H1 (cell line): ENCODE measurements around the gene DAZAP1. TPM values are rescaled to one million over a fixed set of nuclear protein-coding genes. Genes with fewer than 3 reads are reported as not detected.

ENCODE experiments used
- CTCF ChIA-PET: fragments of 300-600 bp; sonication (Branson Sonifier 250); formaldehyde crosslinking; loops from one replicate; lab custom pipeline; 2021; ENCODE audit not compliant: partially characterized antibody; lab: Charles Lee
- POLR2A ChIA-PET: fragments of 300-600 bp; sonication (Branson Sonifier 250); formaldehyde crosslinking; loops from one replicate; lab custom pipeline; 2021; ENCODE audit warnings: inconsistent platforms; ENCODE audit not compliant: partially characterized antibody; lab: Charles Lee
- DNase-seq, 2 experiments: peaks; one replicate each; pipeline versions ENCODE4 v3.0.0 to v3.0.0-alpha.2; 2010 to 2022; ENCODE audit warnings: low spot score in 2 of 2, low read depth in 1 of 2, mixed read lengths in 1 of 2
- FAIRE-seq: peaks from 2 replicates; lab custom pipeline; 2011; peaks lifted over from hg19 to GRCh38; lab: Jason Lieb, UNC
- H2AFZ ChIP-seq: 2 replicates; pipeline ENCODE4 v1.8.1; 2012; ENCODE audit warnings: low read length, inconsistent platforms
- H2AK5ac ChIP-seq: 2 replicates; pipeline ENCODE4 v1.6.1; 2013; ENCODE audit warnings: low read depth, low read length
- H2BK120ac ChIP-seq: replicated peaks from 2 replicates; pipeline ENCODE3; 2013; ENCODE audit warnings: low read depth, low read length, inconsistent platforms
- H2BK12ac ChIP-seq: 2 replicates; pipeline ENCODE4 v1.6.1; 2013; ENCODE audit warnings: low read depth, low read length
- H2BK15ac ChIP-seq: 2 replicates; pipeline ENCODE4 v1.6.1; 2013; ENCODE audit warnings: low read length
- H2BK20ac ChIP-seq: 2 replicates; pipeline ENCODE4 v1.6.1; 2013; ENCODE audit warnings: low read length
- H2BK5ac ChIP-seq: 2 replicates; pipeline ENCODE4 v1.6.1; 2013; ENCODE audit warnings: low read depth, low read length
- H3K14ac ChIP-seq: 2 replicates; pipeline ENCODE4 v1.6.1; 2013; ENCODE audit warnings: inconsistent platforms; ENCODE audit not compliant: insufficient read length
- H3K18ac ChIP-seq: 2 replicates; pipeline ENCODE4 v1.6.1; 2013; ENCODE audit warnings: low read length; ENCODE audit errors: extremely low read depth
- H3K23ac ChIP-seq: 2 replicates; pipeline ENCODE4 v1.6.1; 2013; ENCODE audit warnings: inconsistent platforms; ENCODE audit not compliant: insufficient read length
- H3K23me2 ChIP-seq: 2 replicates; pipeline ENCODE4 v1.6.1; 2013; ENCODE audit warnings: low read depth, low read length
- H3K27ac ChIP-seq: 2 replicates; pipeline ENCODE4 v1.6.1; 2011; ENCODE audit warnings: low read depth, low read length, inconsistent platforms
- H3K27me3 ChIP-seq, 4 experiments: replicated peaks in 1 of 4; 1 replicate in 1 of 4; 2 replicates in 3 of 4; pipeline versions ENCODE4 v1.6.1 to v1.8.1; 2011 to 2013; ENCODE audit warnings: low read length in 3 of 4, mild to moderate bottlenecking in 3 of 4, inconsistent platforms in 2 of 4, mixed read lengths in 2 of 4, moderate library complexity in 1 of 4; ENCODE audit not compliant: control insufficient read depth in 3 of 4, insufficient read depth in 3 of 4; ENCODE audit errors: extremely low read depth in 1 of 4
- H3K36me3 ChIP-seq, 4 experiments: 2 replicates each; pipeline versions ENCODE4 v1.6.1 to v1.8.1; 2011 to 2013; ENCODE audit warnings: mild to moderate bottlenecking in 4 of 4, low read length in 3 of 4, moderate library complexity in 2 of 4, control low read depth in 1 of 4, inconsistent platforms in 1 of 4; ENCODE audit not compliant: insufficient read depth in 4 of 4, control insufficient read depth in 2 of 4
- H3K4ac ChIP-seq: replicated peaks from 2 replicates; pipeline ENCODE3; 2013; ENCODE audit warnings: low read length, low read depth, mixed read lengths, inconsistent platforms; ENCODE audit not compliant: insufficient read length
- H3K4me1 ChIP-seq, 4 experiments: replicated peaks in 1 of 4; 1 replicate in 1 of 4; 2 replicates in 3 of 4; pipeline versions ENCODE4 v1.6.1 to v1.8.1; 2011 to 2013; ENCODE audit warnings: low read length in 3 of 4, inconsistent platforms in 2 of 4, mixed read lengths in 1 of 4; ENCODE audit not compliant: insufficient read depth in 4 of 4, control insufficient read depth in 3 of 4
- H3K4me2 ChIP-seq, 2 experiments: 2 replicates each; pipeline versions ENCODE4 v1.6.1 to v1.8.1; 2011 to 2013; ENCODE audit warnings: low read depth in 2 of 2, low read length in 2 of 2, control low read depth in 1 of 2, inconsistent platforms in 1 of 2, mild to moderate bottlenecking in 1 of 2; ENCODE audit not compliant: insufficient read depth in 1 of 2
- H3K4me3 ChIP-seq, 4 experiments: fragments of 200-600, 300-600 bp in 1 of 4; sonication (generic), shearing (Covaris generic), sonication (Bioruptor Twin) in 1 of 4; 2 replicates each; pipeline versions ENCODE4 v1.5.1 to v1.8.1; 2011 to 2016; ENCODE audit warnings: low read length in 4 of 4, low read depth in 3 of 4, control low read depth in 2 of 4, inconsistent platforms in 2 of 4, mild to moderate bottlenecking in 2 of 4, mixed read lengths in 1 of 4, moderate library complexity in 1 of 4; ENCODE audit not compliant: insufficient read depth in 2 of 4; ENCODE audit errors: extremely low read depth in 1 of 4
- H3K56ac ChIP-seq: replicated peaks from 2 replicates; pipeline ENCODE3; 2013; ENCODE audit warnings: low read depth, mild to moderate bottlenecking, mixed read lengths, low read length, inconsistent platforms; ENCODE audit not compliant: insufficient read length
- H3K79me1 ChIP-seq: 2 replicates; pipeline ENCODE4 v1.6.1; 2013; ENCODE audit warnings: low read depth, low read length, control low read depth
- H3K79me2 ChIP-seq, 2 experiments: 2 replicates each; pipeline versions ENCODE4 v1.6.1 to v1.8.1; 2012 to 2013; ENCODE audit warnings: low read length in 2 of 2, mild to moderate bottlenecking in 2 of 2, inconsistent platforms in 1 of 2; ENCODE audit not compliant: insufficient read depth in 2 of 2, control insufficient read depth in 1 of 2
- H3K9ac ChIP-seq, 4 experiments: replicated peaks in 1 of 4; 1 replicate in 1 of 4; 2 replicates in 3 of 4; pipeline versions ENCODE4 v1.6.1 to v1.8.1; 2011 to 2013; ENCODE audit warnings: low read depth in 3 of 4, low read length in 3 of 4, control low read depth in 2 of 4, mild to moderate bottlenecking in 2 of 4, moderate library complexity in 2 of 4, inconsistent platforms in 1 of 4; ENCODE audit errors: extremely low read depth in 1 of 4
- H3K9me3 ChIP-seq, 2 experiments: 2 replicates each; pipeline versions ENCODE4 v1.6.1 to v1.8.1; 2012 to 2013; ENCODE audit warnings: mild to moderate bottlenecking in 2 of 2, moderate library complexity in 2 of 2, control low read depth in 1 of 2, inconsistent platforms in 1 of 2, low read depth in 1 of 2, low read length in 1 of 2, mixed read lengths in 1 of 2; ENCODE audit not compliant: insufficient read depth in 2 of 2
- H4K20me1 ChIP-seq, 2 experiments: replicated peaks in 1 of 2; 2 replicates each; pipeline versions ENCODE3 to v1.8.1; 2011 to 2013; ENCODE audit warnings: inconsistent platforms in 2 of 2, low read length in 2 of 2, mild to moderate bottlenecking in 1 of 2; ENCODE audit not compliant: insufficient read depth in 2 of 2, control insufficient read depth in 1 of 2
- H4K5ac ChIP-seq: 2 replicates; pipeline ENCODE4 v1.6.1; 2013; ENCODE audit warnings: low read length, low read depth, mixed read lengths, inconsistent platforms; ENCODE audit not compliant: insufficient read length
- H4K8ac ChIP-seq: 2 replicates; pipeline ENCODE4 v1.8.0; 2013; ENCODE audit warnings: mild to moderate bottlenecking, moderate library complexity, low read length, inconsistent platforms; ENCODE audit not compliant: insufficient read depth; ENCODE audit errors: extremely low read depth
- H4K91ac ChIP-seq: replicated peaks from 2 replicates; pipeline ENCODE3; 2013; ENCODE audit warnings: low read length, mixed read lengths, inconsistent platforms; ENCODE audit not compliant: insufficient read length
- CBX5 ChIP-seq: fragments of 300-800, 300-1000 bp; sonication (generic); IDR thresholded peaks from 2 replicates; pipeline ENCODE4 v1.7.1; 2016; ENCODE audit warnings: antibody characterized with exemption, low read length, low read depth
- CTBP2 ChIP-seq: IDR thresholded peaks from 2 replicates; pipeline ENCODE4 v1.7.0; 2011; ENCODE audit warnings: borderline replicate concordance, mild to moderate bottlenecking, moderate library complexity, mixed read lengths, low read length; ENCODE audit not compliant: insufficient read depth, insufficient read length
- JUND ChIP-seq: IDR thresholded peaks from 2 replicates; pipeline ENCODE4 v1.6.1; 2011; ENCODE audit warnings: mild to moderate bottlenecking, improper control_type of control experiment, low read length
- KDM1A ChIP-seq: fragments of 200-600, 300-600 bp; sonication (generic); IDR thresholded peaks from 2 replicates; pipeline ENCODE4 v1.7.1; 2016; ENCODE audit warnings: mild to moderate bottlenecking, low read length, borderline replicate concordance
- NANOG ChIP-seq: IDR thresholded peaks from 2 replicates; pipeline ENCODE4 v1.6.1; 2011; ENCODE audit warnings: low read length, low read depth, mild to moderate bottlenecking, inconsistent platforms; ENCODE audit not compliant: insufficient read depth, poor library complexity, severe bottlenecking
- RXRA ChIP-seq: IDR thresholded peaks from 2 replicates; pipeline ENCODE4 v1.6.1; 2011; ENCODE audit warnings: low read depth, mild to moderate bottlenecking, low read length, moderate library complexity; ENCODE audit not compliant: insufficient read depth
- SIRT6 ChIP-seq: IDR thresholded peaks from one replicate; pipeline ENCODE4 v1.7.1; 2012; ENCODE audit warnings: low read length, inconsistent platforms
- WGBS, 2 experiments: shearing (Covaris generic) in 1 of 2; methylation state at CpG; one replicate each; pipeline versions ENCODE4 v1.1.6 to v1.1.7; 2013 to 2015; ENCODE audit warnings: low lambda C conversion rate in 2 of 2, mixed read lengths in 2 of 2, inconsistent platforms in 1 of 2, low coverage in 1 of 2, missing lambda C conversion rate in 1 of 2; ENCODE audit not compliant: insufficient replicate concordance in 2 of 2, insufficient coverage in 1 of 2, insufficient read length in 1 of 2; ENCODE audit errors: extremely low coverage in 1 of 2, missing lambda C conversion rate in 1 of 2; 5-methylcytosine and 5-hydroxymethylcytosine counted together
- polyA plus RNA-seq, 7 experiments: library from polyadenylated mRNA; depleted of rRNA in 3 of 7; stranded (reverse) in 5 of 7; unstranded in 2 of 7; fragments of >200 nt in 5 of 7; fragments of 200-250 nt in 2 of 7; gene quantifications; 1 replicate in 5 of 7; 2 replicates in 1 of 7; 4 replicates in 1 of 7; pipeline versions ENCODE4 v1.2.1 to v1.2.3, GENCODE V29; 2011 to 2013; ENCODE audit warnings: missing spikeins in 2 of 7, mixed read lengths in 2 of 7
- total RNA-seq: library from RNA; stranded (reverse); fragmentation: NEBNext Ultra II Directional; extraction: Animal tissue kit (Norgen Biotek cat#: 25700); gene quantifications from 2 replicates; pipeline ENCODE4 v1.2.1, GENCODE V29; 2021
- TF ChIP-seq, protein P1 (sequence below): IDR thresholded peaks from 2 replicates; pipeline ENCODE4 v1.6.1; 2012; ENCODE audit warnings: inconsistent platforms
- TF ChIP-seq, protein P2 (sequence below): IDR thresholded peaks from 2 replicates; pipeline ENCODE4 v1.6.1; 2011; ENCODE audit warnings: low read length, improper control_type of control experiment

Gene DAZAP1
- total and polyA plus RNA-seq, 2 of the 8 experiments (the other 6 are each of a cell fraction or from before 2014, with no cell fraction given) = 79.6 to 341 TPM

DNA sequence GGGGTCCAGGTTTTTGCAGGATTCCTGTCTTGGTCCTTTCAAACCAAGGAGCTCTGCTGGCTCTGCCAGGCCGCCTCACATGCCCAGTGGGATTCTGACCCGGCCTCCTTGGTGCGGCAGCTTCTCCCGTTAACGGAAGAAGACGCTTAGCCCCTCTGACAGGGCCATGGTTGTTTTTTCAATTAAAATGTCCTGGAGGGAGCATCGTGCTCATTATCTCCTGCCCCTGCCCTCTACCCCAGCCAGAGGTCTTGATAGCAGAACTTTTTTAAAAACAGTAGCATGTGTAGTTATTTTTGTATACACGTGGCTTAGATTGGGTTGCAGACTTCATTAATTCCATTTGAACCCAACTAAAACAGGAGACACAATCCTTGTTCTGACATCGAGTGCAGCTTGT, 19.4 kb downstream of the DAZAP1 start:
- no peak for FAIRE-seq
- H2AFZ ChIP-seq = no peak overlapping the region
- no peak overlapping the region for H3K18ac ChIP-seq
- H3K14ac ChIP-seq = no peak overlapping the region
- H3K9ac ChIP-seq = no peak overlapping the region
- peaks cover 11% of the 10 kb centered on the region for H3K79me1 ChIP-seq
- H4K91ac ChIP-seq = no peak overlapping the region
- H2AK5ac ChIP-seq = no peak overlapping the region
- no peak overlapping the region for H4K5ac ChIP-seq
- H4K20me1 ChIP-seq = peaks cover 33 to 47% of the 10 kb centered on the region in 2 experiments
- H3K4me1 ChIP-seq = peaks cover 0 to 3% (median 0%) of the 10 kb centered on the region in 4 experiments; a peak in 1 of 7 replicates
- CTCF ChIA-PET = interaction anchor here (1.0 to 1.5 kb wide), 2 partner anchors 10 to 24 kb away, joined by 3 to 8 read pairs; no protein-coding TSS in a partner anchor
- no peaks in the 10 kb centered on the region for H3K27me3 ChIP-seq
- POLR2A ChIA-PET = interaction anchor here (0.7 to 1.9 kb wide), 8 partner anchors 9 to 26 kb away, joined by 3 to 9 read pairs (median 4); no protein-coding TSS in a partner anchor
- no peak overlapping the region for H3K23ac ChIP-seq
- no peak overlapping the region for H3K4me3 ChIP-seq
- H3K79me2 ChIP-seq = peaks cover 0 to 43% of the 10 kb centered on the region in 2 experiments; a peak in 3 of 4 replicates
- no peak overlapping the region for H2BK120ac ChIP-seq
- TF ChIP-seq RXRA (no peak), SIRT6 (no peak), NANOG (no peak), CTBP2 (no peak), CBX5 (no peak), JUND (no peak), KDM1A (no peak)
- TF ChIP-seq, protein P1, sequence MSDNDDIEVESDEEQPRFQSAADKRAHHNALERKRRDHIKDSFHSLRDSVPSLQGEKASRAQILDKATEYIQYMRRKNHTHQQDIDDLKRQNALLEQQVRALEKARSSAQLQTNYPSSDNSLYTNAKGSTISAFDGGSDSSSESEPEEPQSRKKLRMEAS = no peak
- TF ChIP-seq, protein P2, sequence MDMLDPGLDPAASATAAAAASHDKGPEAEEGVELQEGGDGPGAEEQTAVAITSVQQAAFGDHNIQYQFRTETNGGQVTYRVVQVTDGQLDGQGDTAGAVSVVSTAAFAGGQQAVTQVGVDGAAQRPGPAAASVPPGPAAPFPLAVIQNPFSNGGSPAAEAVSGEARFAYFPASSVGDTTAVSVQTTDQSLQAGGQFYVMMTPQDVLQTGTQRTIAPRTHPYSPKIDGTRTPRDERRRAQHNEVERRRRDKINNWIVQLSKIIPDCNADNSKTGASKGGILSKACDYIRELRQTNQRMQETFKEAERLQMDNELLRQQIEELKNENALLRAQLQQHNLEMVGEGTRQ = no peak
- H3K27ac ChIP-seq = no peak overlapping the region
- H3K9me3 ChIP-seq = no peaks in the 10 kb centered on the region
- 91% methylated on average over 9 of the region's 9 CpGs; no CpG with 5 or more reads in 1 of the 2 experiments for WGBS, 2 experiments
- no peak overlapping the region for H4K8ac ChIP-seq
- no peak overlapping the region for H2BK5ac ChIP-seq
- DNase-seq = no peak
- peaks cover 30 to 78% (median 65%) of the 10 kb centered on the region in 4 experiments for H3K36me3 ChIP-seq
- no peak overlapping the region for H3K56ac ChIP-seq
- H2BK20ac ChIP-seq = no peak overlapping the region
- no peak overlapping the region for H2BK15ac ChIP-seq
- H3K4me2 ChIP-seq = no peak overlapping the region
- no peak overlapping the region for H2BK12ac ChIP-seq
- no peaks in the 10 kb centered on the region for H3K23me2 ChIP-seq
- no peak overlapping the region for H3K4ac ChIP-seq
